HEK293T (cell line): ENCODE measurements around the gene FOLH1.
"Not testable (repeated sequence)": the region's sequence is repeated elsewhere in the genome, so short reads cannot be mapped to it uniquely, and the experiment has no call there.

Source experiments
- BHLHE40 ChIP-seq: fragments of 450-650 bp; IDR thresholded peaks from 2 replicates; pipeline ENCODE4 v1.6.1; 2016; ENCODE audit warnings: mild to moderate bottlenecking, moderate library complexity, borderline replicate concordance
- ELF4 ChIP-seq: fragments of 450-650 bp; IDR thresholded peaks from 2 replicates; pipeline ENCODE4 v1.6.1; 2017; ENCODE audit warnings: antibody characterized with exemption
- FOXK2 ChIP-seq: fragments of 450-650 bp; IDR thresholded peaks from 2 replicates; pipeline ENCODE4 v1.6.1; 2016; ENCODE audit warnings: mild to moderate bottlenecking
- FOXM1 ChIP-seq: fragments of 450-650 bp; IDR thresholded peaks from 2 replicates; pipeline ENCODE4 v1.6.1; 2017; ENCODE audit warnings: mild to moderate bottlenecking, borderline replicate concordance
- NFRKB ChIP-seq: fragments of 450-650 bp; IDR thresholded peaks from 2 replicates; pipeline ENCODE4 v1.6.1; 2016; ENCODE audit warnings: mild to moderate bottlenecking, moderate library complexity
- SP1 ChIP-seq: fragments of 450-650 bp; IDR thresholded peaks from 2 replicates; pipeline ENCODE4 v1.6.1; 2017
- SUZ12 ChIP-seq: fragments of 450-650 bp; IDR thresholded peaks from 2 replicates; pipeline ENCODE4 v1.6.1; 2016; ENCODE audit warnings: mild to moderate bottlenecking
- TARDBP ChIP-seq: fragments of 450-650 bp; IDR thresholded peaks from 2 replicates; pipeline ENCODE4 v1.6.1; 2016
- ZNF384 ChIP-seq: fragments of 450-650 bp; IDR thresholded peaks from 2 replicates; pipeline ENCODE4 v1.6.1; 2016
- TF ChIP-seq, protein P1 (sequence below): fragments of 450-650 bp; IDR thresholded peaks from 2 replicates; pipeline ENCODE4 v1.6.1; 2016

DNA sequence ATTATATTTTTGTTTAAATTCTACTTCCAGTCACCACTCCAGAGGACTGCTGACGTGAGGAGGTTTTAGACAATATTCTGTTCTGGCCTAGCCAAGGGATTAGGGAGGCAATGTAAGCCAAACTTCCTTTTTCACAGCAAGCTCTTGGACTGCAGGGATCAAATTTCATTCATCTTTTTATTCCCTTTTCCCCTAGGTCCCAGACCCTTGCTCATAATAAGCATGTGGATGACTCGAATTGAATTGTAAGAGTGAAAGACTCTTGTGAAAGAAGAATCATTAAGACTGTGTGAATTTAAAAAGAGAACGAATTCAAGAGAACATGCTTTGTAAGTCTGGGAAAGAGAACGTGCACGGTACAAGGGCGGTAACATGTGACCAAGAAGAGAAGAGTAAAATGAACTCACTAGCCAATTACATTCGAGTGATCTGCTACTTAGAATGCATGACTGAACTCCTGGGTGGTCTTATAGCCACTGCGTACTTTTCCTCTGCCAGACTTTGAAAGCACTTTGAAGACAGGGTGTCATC is 16.9 kb upstream of the FOLH1 start:
- TF ChIP-seq FOXM1, SP1, NFRKB, ZNF384, BHLHE40, ELF4, TARDBP, FOXK2, SUZ12: not testable (repeated sequence)
- TF ChIP-seq, protein P1, sequence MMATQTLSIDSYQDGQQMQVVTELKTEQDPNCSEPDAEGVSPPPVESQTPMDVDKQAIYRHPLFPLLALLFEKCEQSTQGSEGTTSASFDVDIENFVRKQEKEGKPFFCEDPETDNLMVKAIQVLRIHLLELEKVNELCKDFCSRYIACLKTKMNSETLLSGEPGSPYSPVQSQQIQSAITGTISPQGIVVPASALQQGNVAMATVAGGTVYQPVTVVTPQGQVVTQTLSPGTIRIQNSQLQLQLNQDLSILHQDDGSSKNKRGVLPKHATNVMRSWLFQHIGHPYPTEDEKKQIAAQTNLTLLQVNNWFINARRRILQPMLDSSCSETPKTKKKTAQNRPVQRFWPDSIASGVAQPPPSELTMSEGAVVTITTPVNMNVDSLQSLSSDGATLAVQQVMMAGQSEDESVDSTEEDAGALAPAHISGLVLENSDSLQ, result not testable (repeated sequence)
